Psoas muscle (tissue), 8 donors: ENCODE measurements around the gene ANO9. TPM values are rescaled to one million over a fixed set of nuclear protein-coding genes. Genes with fewer than 3 reads are reported as not detected.

ENCODE experiments used
- ATAC-seq, 4 donors: fragments of 200-7000 bp; cut with Tn5 transposase; one replicate each; pipeline ENCODE4 v1.9.1; 2020; ENCODE audit warnings: moderate library complexity in 3 of 4, mild to moderate bottlenecking in 2 of 4
- DNase-seq, 2 donors: peaks; one replicate each; pipeline ENCODE4 v3.0.0-alpha.2; 2020
- H3K27ac ChIP-seq: fragments of 200-600 bp; one replicate; pipeline ENCODE4 v1.8.0; 2022
- H3K27me3 ChIP-seq, 3 donors: fragments of 200-600 bp in 1 of 3; one replicate each; pipeline versions ENCODE4 v1.6.1 to v1.8.0; 2013 to 2022; ENCODE audit warnings: low read length in 2 of 3, mild to moderate bottlenecking in 2 of 3, moderate library complexity in 1 of 3; ENCODE audit not compliant: insufficient read depth in 3 of 3
- H3K36me3 ChIP-seq, 2 donors: fragments of 200-600 bp in 1 of 2; one replicate each; pipeline versions ENCODE4 v1.6.1 to v1.8.0; 2013 to 2022; ENCODE audit warnings: low read depth in 1 of 2, mild to moderate bottlenecking in 1 of 2, moderate library complexity in 1 of 2; ENCODE audit not compliant: insufficient read depth in 1 of 2
- H3K4me1 ChIP-seq: fragments of 200-600 bp; one replicate; pipeline ENCODE4 v1.8.0; 2022
- H3K4me3 ChIP-seq: fragments of 200-600 bp; one replicate; pipeline ENCODE4 v1.8.0; 2022; ENCODE audit warnings: mild to moderate bottlenecking
- H3K9me3 ChIP-seq: fragments of 200-600 bp; one replicate; pipeline ENCODE4 v1.8.0; 2022
- CTCF ChIP-seq: fragments of 200-600 bp; IDR thresholded peaks from one replicate; pipeline ENCODE4 v1.8.0; 2022; ENCODE audit warnings: antibody characterized with exemption
- WGBS, 3 donors: extraction: QIAGEN DNeasy Blood & Tissue Kit; methylation state at CpG; one replicate each; pipeline versions ENCODE4 v1.1.6 to v1.1.7; 2013; 5-methylcytosine and 5-hydroxymethylcytosine counted together
- intact Hi-C, 2 donors: fragments of 100-400 bp; cut with DNase I; formaldehyde crosslinking; loops; one replicate each; pipeline versions ENCODE4 v1.11.0 to v1.14.2; 2022
- polyA plus RNA-seq, 3 donors: library from polyadenylated mRNA; stranded (reverse); fragments of 200-250 nt; gene quantifications; one replicate each; pipeline ENCODE4 v1.2.3, GENCODE V29; 2013
- total RNA-seq, 4 donors: library from RNA; stranded (reverse); fragmentation: NEBNext Ultra II Directional in 2 of 4; extraction: Animal tissue kit (Norgen Biotek cat#: 25700) in 2 of 4; gene quantifications; one replicate each; pipeline versions ENCODE4 v1.2.1 to v1.2.4, GENCODE V29; 2021 to 2023
- donor health status: healthy with polysubstance abuse.
- donor health status: DM: no; HTN: no; CAD: no; lungs with moderate emphysema.
- donor health status: Bipolar disorder and iron deficiency.
- donor health status: healthy.
- donor health status: DM: yes; HTN: yes; CAD: no.
- donor health status: DM: no; HTN: no; CAD: no.
- donor health status: DM: no; HTN: no; CAD: no.
- donor health status: DM: yes; HTN: yes; CAD: no.

ANO9 gene
- total and polyA plus RNA-seq, 7 donors = 0.09 to 0.59 (median 0.13) TPM; not detected in 1

- no peaks in the 10 kb centered on the region for H3K4me1 ChIP-seq
- H3K27me3 ChIP-seq = no peaks in the 10 kb centered on the region
- DNase-seq (peak in 1 of 2 donors; percentile 28), ATAC-seq (no peak)
- H3K4me3 ChIP-seq = no peak overlapping the region
- H3K27ac ChIP-seq = no peak overlapping the region
- H3K9me3 ChIP-seq = no peaks in the 10 kb centered on the region
- TF ChIP-seq CTCF = no peak
- H3K36me3 ChIP-seq = peaks cover 0 to 28% of the 10 kb centered on the region in 2 donors
- intact Hi-C loops = no loop called here
- 96 to 98% (median 96%) methylated on average over 22 to 23 of the region's 23 CpGs for WGBS, 3 donors
These were observed 44.4 kb upstream of the ANO9 start for GRCh38 chr11:486189-486588.

- Histone ChIP-seq H3K36me3 (peaks cover 0 to 12% of the 10 kb centered on the region in 2 donors), H3K9me3 (no peaks in the 10 kb centered on the region), H3K27ac (no peak overlapping the region), H3K4me1 (no peaks in the 10 kb centered on the region), H3K4me3 (no peak overlapping the region), H3K27me3 (no peaks in the 10 kb centered on the region)
- WGBS, 3 donors = 97 to 98% (median 97%) methylated on average over 38 of the region's 38 CpGs
- no peak for TF ChIP-seq CTCF
- intact Hi-C loops = no loop called here
- ATAC-seq (no peak), DNase-seq (no peak)
These were observed 42.8 kb upstream of the ANO9 start for GRCh38 chr11:484616-485015.

GRCh38 chr11:479311-479710 lies 37.5 kb upstream of the ANO9 start:
- no peak overlapping the region for H3K27ac ChIP-seq
- intact Hi-C loops = no loop called here
- H3K27me3 ChIP-seq = no peaks in the 10 kb centered on the region
- no peak overlapping the region for H3K4me3 ChIP-seq
- no peak for TF ChIP-seq CTCF
- no peaks in the 10 kb centered on the region for H3K9me3 ChIP-seq
- H3K4me1 ChIP-seq = no peaks in the 10 kb centered on the region
- ATAC-seq (no peak), DNase-seq (peak in 1 of 2 donors; percentile 38)
- peaks cover 0 to 6% of the 10 kb centered on the region in 2 donors for H3K36me3 ChIP-seq
- 73 to 83% (median 73%) methylated on average over 13 of the region's 13 CpGs for WGBS, 3 donors

DNA sequence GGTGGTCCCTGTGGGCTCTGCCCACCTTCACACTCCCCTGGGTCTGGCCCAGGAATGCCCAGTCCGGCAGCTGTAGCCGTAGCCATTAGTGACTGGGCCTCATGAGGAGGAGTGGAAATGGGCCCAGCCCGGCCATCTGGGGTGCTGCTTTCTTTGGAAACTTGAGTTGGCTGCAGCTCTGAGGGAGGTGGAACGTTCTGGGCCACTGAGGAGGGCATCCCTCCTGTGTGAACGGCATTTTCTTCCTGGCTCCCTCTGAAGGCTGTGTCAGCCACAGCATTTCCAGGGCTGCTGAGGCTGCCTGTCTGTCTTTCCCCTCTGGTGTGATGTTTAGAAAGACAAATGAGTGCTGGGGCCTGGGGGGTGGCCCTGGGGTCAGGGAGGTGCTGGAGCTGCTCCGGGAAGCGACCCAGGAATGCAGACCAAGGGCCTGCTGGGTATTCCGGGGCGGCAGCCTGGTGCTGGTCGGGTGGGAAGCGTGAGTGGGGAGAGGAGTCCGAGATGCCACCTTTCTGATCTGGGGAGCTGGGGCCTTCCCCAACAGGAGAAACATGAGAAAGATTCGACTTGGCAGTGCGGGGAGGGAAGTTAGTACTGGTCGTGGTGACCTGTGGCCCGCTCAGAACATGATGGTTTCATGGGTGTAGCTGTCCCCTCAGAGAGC lies 35.4 kb upstream of the ANO9 start:
- H3K27ac ChIP-seq = no peak overlapping the region
- no peak for ATAC-seq
- intact Hi-C loops = no loop called here
- no peaks in the 10 kb centered on the region for H3K9me3 ChIP-seq
- H3K4me1 ChIP-seq = no peaks in the 10 kb centered on the region
- 70 to 74% (median 72%) methylated on average over 16 of the region's 16 CpGs for WGBS, 3 donors
- peaks cover 0 to 6% of the 10 kb centered on the region in 2 donors for H3K36me3 ChIP-seq
- H3K27me3 ChIP-seq = no peaks in the 10 kb centered on the region
- H3K4me3 ChIP-seq = no peak overlapping the region
- peak in 1 of 2 donors; percentile 39 for DNase-seq
- TF ChIP-seq CTCF = no peak

DNA sequence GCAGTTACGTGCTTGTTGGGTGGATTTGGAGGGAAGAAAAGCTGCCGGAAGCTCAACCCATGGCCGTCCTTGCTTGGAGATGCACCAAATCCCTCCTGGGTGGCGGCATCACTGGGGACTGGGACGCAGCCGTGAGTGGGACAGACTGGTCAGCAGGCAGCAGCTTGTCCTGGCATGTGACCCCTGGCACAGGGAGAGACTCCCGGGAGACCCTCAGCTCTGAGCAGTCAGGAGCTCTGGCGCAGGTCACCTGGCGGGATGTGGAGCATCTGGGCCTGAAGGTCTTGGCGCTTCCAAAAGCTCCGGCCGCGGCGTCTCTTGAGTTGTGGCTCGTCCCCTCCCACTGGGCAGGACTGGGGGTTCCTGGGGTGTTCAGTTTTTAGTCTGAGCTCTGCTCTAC lies 34.6 kb upstream of the ANO9 start:
- ATAC-seq = no peak
- Histone ChIP-seq H3K27me3 (no peaks in the 10 kb centered on the region), H3K4me3 (no peak overlapping the region), H3K9me3 (no peaks in the 10 kb centered on the region), H3K36me3 (peaks cover 0 to 6% of the 10 kb centered on the region in 2 donors), H3K4me1 (no peaks in the 10 kb centered on the region), H3K27ac (no peak overlapping the region)
- peak in 1 of 2 donors; percentile 31 for DNase-seq
- intact Hi-C loops = no loop called here
- WGBS, 3 donors = 85 to 93% (median 91%) methylated on average over 14 to 15 of the region's 15 CpGs
- TF ChIP-seq CTCF = no peak
